HG03378 (cell line): ENCODE results near the gene KLHL18.
"Not testable (repeated sequence)": the region's sequence is repeated elsewhere in the genome, so short reads cannot be mapped to it uniquely, and the experiment has no call there.

Experiments
- ATAC-seq: cut with Tn5 transposase; IDR thresholded peaks from one replicate; pipeline ENCODE4 v1.9.1; 2021; ENCODE audit warnings: mild to moderate bottlenecking, moderate library complexity; ENCODE audit not compliant: unreplicated experiment

The KLHL18 gene

DNA sequence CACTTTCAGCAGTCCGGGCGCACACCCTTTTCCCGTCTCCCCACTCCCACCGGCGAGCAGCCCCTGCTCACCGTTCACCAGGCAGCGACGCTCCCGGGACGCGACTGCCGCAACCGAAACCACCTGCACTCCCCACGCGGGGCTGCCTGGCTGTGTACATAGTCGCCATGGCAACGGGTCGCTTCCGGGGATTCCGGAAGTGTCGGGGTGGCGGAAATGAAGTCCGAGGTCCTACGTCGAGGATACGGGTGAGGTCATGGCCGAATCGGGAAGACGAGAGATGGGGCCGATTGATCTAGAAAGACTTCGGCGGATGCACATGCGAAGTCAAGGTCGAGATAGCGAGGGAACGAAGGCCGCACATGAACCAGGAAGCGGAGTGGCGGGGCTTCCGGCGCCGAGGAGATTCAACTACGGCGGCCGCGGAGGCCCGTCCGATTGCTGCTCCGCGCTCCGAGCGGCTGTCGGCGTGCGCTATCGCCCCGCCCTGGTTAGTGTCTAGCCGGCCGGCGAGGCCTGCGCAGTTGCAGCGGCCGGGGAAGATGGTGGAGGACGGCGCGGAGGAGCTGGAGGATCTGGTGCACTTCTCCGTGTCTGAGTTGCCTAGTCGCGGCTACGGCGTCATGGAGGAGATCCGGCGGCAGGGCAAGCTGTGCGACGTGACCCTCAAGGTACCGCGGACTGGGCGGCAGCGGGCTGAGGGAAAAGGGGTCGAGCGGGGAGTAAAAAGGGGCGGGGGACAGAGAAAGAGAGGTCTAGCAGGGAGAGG, at the start of gene KLHL18, which contains the start of gene KIF9:
KLHL18 (plus strand) TSS at position 521 of the 769 bp plus-strand sequence; CDS start at position 543, 22 bp downstream.
KIF9 (minus strand) TSS at position 376 of the 769 bp plus-strand sequence. CDS start 5,425 bp downstream, outside the sequence.
- peak; percentile 62 for ATAC-seq

DNA sequence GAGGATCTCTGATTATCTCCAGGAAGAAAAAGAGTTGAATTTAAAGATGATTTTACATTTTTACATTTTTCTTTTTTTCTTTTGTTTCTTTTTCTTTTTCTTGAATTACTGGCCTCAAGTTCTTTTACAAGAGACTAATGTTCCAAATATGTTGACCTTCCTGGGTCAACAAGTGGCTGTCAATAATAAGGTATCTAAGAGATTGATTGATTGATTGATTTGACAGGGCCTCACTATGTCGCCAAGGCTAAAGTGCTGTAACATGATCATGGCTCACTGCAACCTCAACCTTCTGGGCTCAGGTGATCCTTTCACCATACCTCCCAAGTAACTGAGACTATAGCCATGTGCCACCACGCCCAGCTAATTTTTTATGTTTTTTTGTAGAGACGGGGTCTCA, 44.7 kb upstream of the KLHL18 start:
- ATAC-seq, result no peak

GRCh38 chr3:47239929-47240328, 42.8 kb upstream of the KLHL18 start:
- no peak for ATAC-seq

DNA sequence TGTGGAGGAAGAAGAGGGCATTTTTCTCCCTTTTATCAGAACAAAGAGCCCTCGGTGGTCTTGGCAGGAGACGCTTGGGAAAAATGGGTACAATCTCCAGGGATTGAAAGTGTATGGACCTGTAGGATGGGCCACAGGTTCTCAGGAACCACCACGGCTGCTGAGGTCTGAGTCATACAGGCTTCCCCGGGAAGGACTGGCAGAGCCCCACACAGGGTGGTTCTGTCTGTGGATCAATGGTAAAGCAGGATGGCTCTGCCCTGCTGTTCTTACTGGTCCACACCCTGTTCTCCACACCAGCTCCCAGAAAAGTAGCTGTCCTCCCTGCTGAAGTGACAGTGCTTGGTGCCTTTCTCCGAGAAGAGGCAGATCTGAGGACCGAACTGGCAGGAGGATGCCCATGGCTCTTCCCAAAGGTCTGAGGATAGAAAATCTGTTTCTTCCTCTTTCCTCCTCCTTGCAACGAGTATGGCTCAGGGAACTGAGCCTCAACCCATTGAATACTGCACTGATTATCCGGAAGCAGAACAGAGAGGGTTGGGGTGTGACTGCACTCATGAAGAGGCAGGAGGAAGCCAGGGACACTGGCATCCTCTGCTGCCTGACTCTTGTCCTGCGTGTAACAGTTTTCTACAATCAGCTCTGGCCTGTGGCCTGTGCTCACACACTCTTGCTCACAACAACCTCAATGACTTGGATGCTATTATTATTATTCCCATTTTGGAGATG, 39.2 kb upstream of the KLHL18 start:
- ATAC-seq, result no peak

- ATAC-seq, result no peak
Measured at GRCh38 chr3:47244531-47245100, 38.1 kb upstream of the KLHL18 start.

- no peak for ATAC-seq
Measured at GRCh38 chr3:47245271-47245670, 37.5 kb upstream of the KLHL18 start.

GRCh38 chr3:47247131-47248064, 35.3 kb upstream of the KLHL18 start:
- ATAC-seq, result no peak

GRCh38 chr3:47250309-47251060, 32.3 kb upstream of the KLHL18 start:
- ATAC-seq, result no peak

DNA sequence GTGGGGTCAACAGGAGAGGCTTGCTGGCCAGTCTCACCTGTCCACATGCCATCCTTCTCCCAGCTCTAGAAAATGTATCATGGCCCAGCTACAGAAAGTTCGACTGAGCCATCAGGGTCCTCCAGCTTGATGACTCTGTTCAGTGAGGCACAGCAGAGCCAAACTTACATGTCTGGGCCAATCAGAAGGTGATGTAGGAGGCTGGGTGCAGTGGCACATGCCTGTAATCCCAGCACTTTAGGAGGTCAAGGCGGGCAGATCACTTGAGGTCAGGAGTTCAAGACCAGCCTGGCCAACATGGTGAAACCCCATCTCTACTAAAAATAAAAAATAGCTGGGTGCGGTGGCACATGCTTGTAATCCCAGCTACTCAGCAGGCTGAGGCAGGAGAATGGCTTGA, 31.7 kb upstream of the KLHL18 start:
- not testable (repeated sequence) for ATAC-seq

DNA sequence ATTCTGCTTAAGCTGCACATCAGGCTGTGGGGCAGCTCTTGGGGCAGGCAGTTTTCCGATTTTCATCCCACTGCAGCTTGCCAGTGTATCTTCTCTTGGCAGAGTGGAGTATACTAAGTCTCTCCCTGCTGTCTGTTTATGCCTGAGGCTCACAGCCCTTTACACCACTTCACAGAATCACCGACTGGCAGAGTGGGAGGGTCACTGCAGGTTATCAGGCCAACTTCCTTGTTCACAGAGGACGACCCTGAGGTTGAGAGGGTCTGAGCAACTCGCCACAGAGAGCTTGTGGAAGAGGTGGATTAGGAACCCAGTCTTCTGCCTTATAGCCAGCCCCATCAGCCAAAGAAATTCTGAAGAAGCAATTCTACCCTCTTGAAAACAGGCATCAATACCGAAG, 31.1 kb upstream of the KLHL18 start:
- ATAC-seq, result no peak

DNA sequence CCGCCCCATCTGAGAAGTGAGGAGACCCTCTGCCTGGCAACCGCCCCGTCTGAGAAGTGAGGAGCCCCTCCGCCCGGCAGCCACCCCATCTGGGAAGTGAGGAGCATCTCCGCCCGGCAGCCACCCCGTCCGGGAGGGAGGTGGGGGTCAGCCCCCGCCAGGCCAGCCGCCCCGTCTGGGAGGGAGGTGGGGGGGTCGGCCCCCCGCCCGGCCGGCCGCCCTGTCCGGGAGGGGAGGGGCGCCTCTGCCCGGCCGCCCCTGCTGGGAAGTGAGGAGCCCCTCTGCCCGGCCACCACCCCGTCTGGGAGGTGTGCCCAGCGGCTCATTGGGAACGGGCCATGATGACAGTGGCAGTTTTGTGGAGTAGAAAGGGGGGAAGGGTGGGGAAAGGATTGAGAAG, 26.4 kb upstream of the KLHL18 start:
- ATAC-seq, result not testable (repeated sequence)

DNA sequence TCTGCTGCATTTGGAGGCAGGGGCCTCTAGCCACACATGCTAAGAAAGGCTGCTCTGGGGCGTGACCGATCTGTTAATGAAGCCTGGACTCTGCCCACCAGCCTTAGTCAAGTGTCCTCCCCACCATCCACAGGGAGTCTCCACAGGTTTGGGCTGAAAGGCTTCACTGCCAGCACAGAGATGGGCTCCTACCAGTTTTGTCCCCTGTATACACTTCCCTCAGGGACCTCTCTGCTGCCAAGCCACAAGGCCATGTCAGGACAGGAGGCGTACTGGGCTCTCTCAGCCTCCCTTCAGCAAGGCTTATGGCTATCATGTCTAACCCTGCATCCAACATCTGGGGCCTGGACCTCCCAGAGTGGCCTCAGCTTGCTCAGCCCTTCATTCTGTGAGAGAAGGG, 23.6 kb upstream of the KLHL18 start:
- no peak for ATAC-seq

- ATAC-seq, result no peak
Measured at GRCh38 chr3:47260605-47261004, 22.1 kb upstream of the KLHL18 start.

GRCh38 chr3:47261301-47261700, 21.4 kb upstream of the KLHL18 start:
- no peak for ATAC-seq

GRCh38 chr3:47265008-47265407, 17.7 kb upstream of the KLHL18 start:
- no peak for ATAC-seq

DNA sequence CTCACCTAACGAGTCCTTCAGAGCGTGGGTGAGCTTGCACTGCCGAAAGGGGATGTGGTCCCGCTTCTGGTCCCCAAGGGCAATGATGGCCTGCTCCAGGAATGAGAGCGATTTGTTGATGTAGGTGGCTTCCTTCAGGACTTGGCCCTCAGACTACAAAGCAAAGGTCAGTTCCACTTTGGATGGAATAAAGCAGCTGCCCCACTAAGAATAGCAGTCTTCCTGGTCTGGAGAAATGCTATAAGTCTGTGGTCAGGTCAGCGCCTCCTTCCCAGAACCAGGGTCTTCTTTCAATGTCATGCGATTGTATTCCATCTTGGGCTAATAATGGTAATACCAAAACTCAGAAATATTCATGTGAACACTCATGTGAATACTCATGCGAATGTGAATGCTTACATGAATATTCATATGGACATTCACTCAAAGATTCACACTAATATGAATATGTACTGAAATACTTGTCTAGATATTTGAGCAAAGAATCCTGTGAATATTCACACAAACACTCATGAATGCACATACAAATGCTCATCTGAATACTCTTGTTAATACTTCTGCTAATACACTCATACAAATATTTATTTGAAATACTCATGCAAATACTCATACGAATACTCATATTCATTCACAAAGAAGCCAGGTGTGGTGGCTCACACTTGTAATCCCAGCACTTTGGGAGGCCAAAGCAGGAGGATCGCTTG, 16.9 kb upstream of the KLHL18 start:
- ATAC-seq, result no peak

- no peak for ATAC-seq
Measured at GRCh38 chr3:47266709-47267489, 15.8 kb upstream of the KLHL18 start.

DNA sequence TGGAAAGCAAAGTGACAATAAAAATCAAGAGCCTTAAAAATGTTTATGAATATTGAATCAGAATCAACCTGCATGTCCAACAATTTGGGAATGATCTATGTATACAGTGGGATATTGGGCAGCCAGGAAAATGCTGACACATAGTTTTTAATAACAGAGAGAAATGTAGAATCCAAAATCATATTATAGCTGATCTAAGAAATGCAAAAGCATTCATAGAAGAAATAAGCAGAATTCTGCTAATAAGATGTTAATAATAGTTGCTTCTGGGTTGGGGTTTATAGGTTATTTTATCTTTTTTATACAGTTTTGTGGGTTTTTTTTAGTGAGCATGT, 15.3 kb upstream of the KLHL18 start:
- ATAC-seq, result no peak

GRCh38 chr3:47270526-47270925, 12.2 kb upstream of the KLHL18 start:
- no peak for ATAC-seq
